ENCODE results near the gene GINS2.

Gene GINS2

DNA sequence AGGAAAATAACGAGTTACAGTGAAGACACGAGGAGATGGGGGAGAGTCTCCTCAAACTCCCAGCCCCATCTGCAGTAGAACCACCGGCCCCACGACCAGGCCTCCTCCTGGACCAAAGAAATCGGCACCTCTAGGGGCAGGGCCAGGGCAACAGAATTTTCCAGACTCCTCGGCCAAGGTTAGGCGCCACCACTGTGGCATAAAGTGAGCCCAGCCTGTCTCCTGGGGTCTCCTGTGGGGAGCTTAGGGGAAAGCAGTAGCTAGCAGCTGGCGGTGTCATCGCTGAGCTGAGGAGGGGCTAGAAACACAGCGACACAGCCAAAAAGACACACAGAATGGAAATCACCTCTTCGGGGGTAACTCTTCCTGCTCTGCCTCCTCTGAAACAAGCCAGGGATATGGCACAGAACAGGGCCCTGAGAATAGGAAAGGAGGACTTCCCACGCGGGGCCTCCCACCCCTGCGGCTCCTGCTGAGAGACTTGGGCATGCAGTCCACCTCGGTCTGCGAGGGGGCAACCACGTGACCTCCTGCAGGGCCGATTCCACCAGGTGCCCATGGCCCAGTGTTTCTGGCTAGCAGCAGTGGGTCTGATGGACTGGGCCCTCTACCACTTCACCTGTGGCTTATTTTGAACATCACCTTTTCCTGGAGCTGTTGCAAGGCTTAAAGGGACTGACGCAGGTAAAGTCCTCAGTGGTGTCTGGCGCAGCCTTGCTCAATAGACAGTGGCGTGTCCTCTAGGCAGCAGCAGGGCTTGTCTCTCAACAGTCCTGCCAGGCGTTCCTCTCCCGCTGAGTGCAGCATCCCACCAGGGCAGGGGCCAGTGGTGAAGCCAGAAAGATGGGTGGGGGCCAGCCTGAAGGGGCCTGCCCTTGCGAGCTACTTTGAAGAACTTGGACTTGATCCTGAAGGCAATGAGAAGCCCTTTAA is 6.7 kb upstream of the GINS2 start:
- Histone ChIP-seq H3K79me2 (ENCODE audit: insufficient read depth, low read length) (no peaks in the 10 kb centered on the region), H3K9ac (ENCODE audit: low read depth, low read length, poor library complexity, severe bottlenecking) (no peak overlapping the region), H3K36me3 (ENCODE audit: insufficient read depth, low read length) (no peaks in the 10 kb centered on the region), H4K20me1 (ENCODE audit: insufficient read depth, low read length, poor library complexity, severe bottlenecking) (no peaks in the 10 kb centered on the region), H2AFZ (ENCODE audit: low read length) (no peak overlapping the region), H3K4me1 (ENCODE audit: insufficient read depth, low read length, poor library complexity, severe bottlenecking) (no peaks in the 10 kb centered on the region), H3K9me2 (replicated peaks; ENCODE audit: low read depth, low read length) (no peaks in the 10 kb centered on the region), H3K27me3 (ENCODE audit: insufficient read depth, low read length, poor library complexity, severe bottlenecking) (no peaks in the 10 kb centered on the region), H3K4me3 (ENCODE audit: low read length, poor library complexity, severe bottlenecking) (no peak overlapping the region), H3K9me3 (ENCODE audit: insufficient read depth, low read depth, low read length) (no peaks in the 10 kb centered on the region), H3K4me2 (ENCODE audit: low read depth, low read length, poor library complexity, severe bottlenecking) (no peak overlapping the region), H3F3A (ENCODE audit: low read depth) (no peaks in the 10 kb centered on the region)
- TF ChIP-seq, protein P1, sequence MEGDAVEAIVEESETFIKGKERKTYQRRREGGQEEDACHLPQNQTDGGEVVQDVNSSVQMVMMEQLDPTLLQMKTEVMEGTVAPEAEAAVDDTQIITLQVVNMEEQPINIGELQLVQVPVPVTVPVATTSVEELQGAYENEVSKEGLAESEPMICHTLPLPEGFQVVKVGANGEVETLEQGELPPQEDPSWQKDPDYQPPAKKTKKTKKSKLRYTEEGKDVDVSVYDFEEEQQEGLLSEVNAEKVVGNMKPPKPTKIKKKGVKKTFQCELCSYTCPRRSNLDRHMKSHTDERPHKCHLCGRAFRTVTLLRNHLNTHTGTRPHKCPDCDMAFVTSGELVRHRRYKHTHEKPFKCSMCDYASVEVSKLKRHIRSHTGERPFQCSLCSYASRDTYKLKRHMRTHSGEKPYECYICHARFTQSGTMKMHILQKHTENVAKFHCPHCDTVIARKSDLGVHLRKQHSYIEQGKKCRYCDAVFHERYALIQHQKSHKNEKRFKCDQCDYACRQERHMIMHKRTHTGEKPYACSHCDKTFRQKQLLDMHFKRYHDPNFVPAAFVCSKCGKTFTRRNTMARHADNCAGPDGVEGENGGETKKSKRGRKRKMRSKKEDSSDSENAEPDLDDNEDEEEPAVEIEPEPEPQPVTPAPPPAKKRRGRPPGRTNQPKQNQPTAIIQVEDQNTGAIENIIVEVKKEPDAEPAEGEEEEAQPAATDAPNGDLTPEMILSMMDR (conservative IDR thresholded peaks at IDR 0.05; ENCODE audit: low read length): no peak
- no peak for TF ChIP-seq EZH2phosphoT487 (IDR thresholded peaks at IDR 0.05; ENCODE audit: borderline replicate concordance)

DNA sequence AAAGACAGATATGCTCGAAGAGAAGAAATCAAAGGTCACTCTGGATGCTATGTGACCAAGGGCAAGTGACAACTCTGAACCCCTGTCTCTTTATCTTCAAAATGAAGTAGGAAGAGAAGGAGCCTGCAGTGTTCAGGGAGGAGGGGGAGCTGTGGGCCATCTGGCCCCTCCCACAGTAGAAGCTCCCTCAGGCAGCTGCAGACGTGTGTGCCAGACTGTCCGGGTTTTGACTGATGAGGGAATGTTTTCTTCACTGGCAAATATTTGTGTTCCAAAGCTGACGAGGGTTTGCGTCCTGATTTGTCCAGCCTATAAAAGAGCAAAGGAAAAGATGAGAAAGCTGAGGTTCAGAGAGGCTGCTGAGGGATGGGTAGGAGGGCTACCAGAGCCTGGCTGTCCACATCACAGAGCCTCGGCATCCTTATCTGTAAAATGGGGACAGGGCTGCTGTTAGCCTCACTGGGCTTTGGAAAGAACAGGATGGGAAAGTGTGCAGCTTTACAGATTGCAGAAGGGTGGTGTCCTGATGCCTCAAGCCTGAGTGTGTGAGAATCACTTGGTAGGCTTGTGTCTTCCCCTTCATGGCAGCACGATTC is 1.8 kb upstream of the GINS2 start:
- no peaks in the 10 kb centered on the region for H3K36me3 ChIP-seq (ENCODE audit: insufficient read depth, low read length)
- H3F3A ChIP-seq (ENCODE audit: low read depth): no peaks in the 10 kb centered on the region
- no peak overlapping the region for H3K9ac ChIP-seq (ENCODE audit: low read depth, low read length, poor library complexity, severe bottlenecking)
- no peak overlapping the region for H3K4me2 ChIP-seq (ENCODE audit: low read depth, low read length, poor library complexity, severe bottlenecking)
- TF ChIP-seq, protein P1 (conservative IDR thresholded peaks at IDR 0.05; ENCODE audit: low read length): no peak
- TF ChIP-seq EZH2phosphoT487 (IDR thresholded peaks at IDR 0.05; ENCODE audit: borderline replicate concordance): no peak
- peaks cover 30% of the 10 kb centered on the region for H3K79me2 ChIP-seq (ENCODE audit: insufficient read depth, low read length)
- H3K4me1 ChIP-seq (ENCODE audit: insufficient read depth, low read length, poor library complexity, severe bottlenecking): peaks cover 14% of the 10 kb centered on the region
- H4K20me1 ChIP-seq (ENCODE audit: insufficient read depth, low read length, poor library complexity, severe bottlenecking): peaks cover 11% of the 10 kb centered on the region
- H3K27me3 ChIP-seq (ENCODE audit: insufficient read depth, low read length, poor library complexity, severe bottlenecking): no peaks in the 10 kb centered on the region
- no peak overlapping the region for H2AFZ ChIP-seq (ENCODE audit: low read length)
- H3K4me3 ChIP-seq (ENCODE audit: low read length, poor library complexity, severe bottlenecking): no peak overlapping the region
- no peaks in the 10 kb centered on the region for H3K9me2 ChIP-seq (replicated peaks; ENCODE audit: low read depth, low read length)
- no peaks in the 10 kb centered on the region for H3K9me3 ChIP-seq (ENCODE audit: insufficient read depth, low read depth, low read length)

- Histone ChIP-seq H4K20me1 (ENCODE audit: insufficient read depth, low read length, poor library complexity, severe bottlenecking) (peaks cover 16% of the 10 kb centered on the region), H3K4me1 (ENCODE audit: insufficient read depth, low read length, poor library complexity, severe bottlenecking) (peaks cover 14% of the 10 kb centered on the region), H3K36me3 (ENCODE audit: insufficient read depth, low read length) (no peaks in the 10 kb centered on the region), H3K9me2 (replicated peaks; ENCODE audit: low read depth, low read length) (no peaks in the 10 kb centered on the region), H3K9ac (ENCODE audit: low read depth, low read length, poor library complexity, severe bottlenecking) (no peak overlapping the region), H3K4me3 (ENCODE audit: low read length, poor library complexity, severe bottlenecking) (no peak overlapping the region), H2AFZ (ENCODE audit: low read length) (no peak overlapping the region), H3K79me2 (ENCODE audit: insufficient read depth, low read length) (peaks cover 35% of the 10 kb centered on the region), H3K9me3 (ENCODE audit: insufficient read depth, low read depth, low read length) (no peaks in the 10 kb centered on the region), H3K4me2 (ENCODE audit: low read depth, low read length, poor library complexity, severe bottlenecking) (no peak overlapping the region), H3F3A (ENCODE audit: low read depth) (no peaks in the 10 kb centered on the region), H3K27me3 (ENCODE audit: insufficient read depth, low read length, poor library complexity, severe bottlenecking) (no peaks in the 10 kb centered on the region)
- no peak for TF ChIP-seq EZH2phosphoT487 (IDR thresholded peaks at IDR 0.05; ENCODE audit: borderline replicate concordance)
- TF ChIP-seq, protein P1 (conservative IDR thresholded peaks at IDR 0.05; ENCODE audit: low read length): no peak
Observed at GRCh38 chr16:85689950-85690320, 1.2 kb upstream of the GINS2 start.
